Measurements from ENCODE around the gene RIPOR2. TPM values are rescaled to one million over a fixed set of nuclear protein-coding genes. Genes with fewer than 3 reads are reported as not detected.

Gene RIPOR2
- total and polyA plus RNA-seq, 2 donors: 7.3 to 14.1 TPM

DNA sequence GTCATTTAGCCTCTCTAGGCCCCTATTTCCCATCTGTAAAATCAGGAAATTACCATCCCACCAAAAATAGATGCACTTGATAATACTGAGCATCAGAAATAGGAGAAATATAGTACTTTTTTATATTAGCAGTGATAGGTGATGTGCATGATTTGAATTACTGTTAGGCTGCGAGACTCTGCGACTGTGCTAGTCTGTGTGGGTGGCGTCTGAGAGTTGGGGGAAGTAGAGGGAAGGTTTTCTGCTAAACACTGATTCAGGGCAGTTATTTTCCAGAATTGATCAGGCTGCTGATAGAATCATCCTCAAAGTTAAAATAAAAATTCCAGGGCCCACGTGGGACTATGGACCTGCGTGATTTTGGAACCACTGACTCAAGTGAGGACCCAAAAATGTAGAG lies 76.6 kb downstream of the RIPOR2 start:
- WGBS: 88% methylated on average over 5 of the region's 5 CpGs
- no peak overlapping the region for H3K27ac ChIP-seq (ENCODE audit: low read depth)
- H3K4me3 ChIP-seq (ENCODE audit: low read depth, low read length): no peak overlapping the region
- no peak for DNase-seq (ENCODE audit: extremely low spot score)
- H3K4me1 ChIP-seq (ENCODE audit: insufficient read depth): no peaks in the 10 kb centered on the region
- no peaks in the 10 kb centered on the region for H3K36me3 ChIP-seq (ENCODE audit: insufficient read depth)

DNA sequence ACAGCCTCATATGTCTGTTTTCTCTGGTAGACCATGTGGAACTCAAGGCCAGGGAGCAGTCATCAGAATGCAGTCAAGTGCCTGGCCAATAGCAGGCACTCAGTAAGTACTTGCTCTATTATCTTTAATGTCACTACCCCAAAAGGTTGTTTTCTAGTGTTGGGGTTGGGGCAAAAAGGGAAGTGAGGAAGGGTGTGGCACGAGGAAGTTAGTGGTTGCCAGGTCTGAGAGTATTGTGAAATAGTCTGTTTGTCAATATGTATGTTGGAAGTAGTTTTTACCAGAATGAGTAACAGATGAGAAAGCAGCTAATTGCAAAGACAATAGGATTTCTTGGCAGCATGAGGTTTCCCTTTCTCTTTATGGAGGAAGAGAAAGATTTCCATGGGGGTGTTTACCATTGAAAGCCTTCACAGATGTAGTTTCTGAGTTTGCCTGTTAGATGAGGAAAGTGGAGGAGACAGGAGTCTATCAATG lies 77.5 kb downstream of the RIPOR2 start:
- Histone ChIP-seq H3K4me1 (ENCODE audit: insufficient read depth) (no peaks in the 10 kb centered on the region), H3K27ac (ENCODE audit: low read depth) (no peak overlapping the region), H3K36me3 (ENCODE audit: insufficient read depth) (no peaks in the 10 kb centered on the region), H3K4me3 (ENCODE audit: low read depth, low read length) (no peak overlapping the region)
- no peak for DNase-seq (ENCODE audit: extremely low spot score)
- WGBS: 61% methylated on average over 1 of the region's 1 CpG

DNA sequence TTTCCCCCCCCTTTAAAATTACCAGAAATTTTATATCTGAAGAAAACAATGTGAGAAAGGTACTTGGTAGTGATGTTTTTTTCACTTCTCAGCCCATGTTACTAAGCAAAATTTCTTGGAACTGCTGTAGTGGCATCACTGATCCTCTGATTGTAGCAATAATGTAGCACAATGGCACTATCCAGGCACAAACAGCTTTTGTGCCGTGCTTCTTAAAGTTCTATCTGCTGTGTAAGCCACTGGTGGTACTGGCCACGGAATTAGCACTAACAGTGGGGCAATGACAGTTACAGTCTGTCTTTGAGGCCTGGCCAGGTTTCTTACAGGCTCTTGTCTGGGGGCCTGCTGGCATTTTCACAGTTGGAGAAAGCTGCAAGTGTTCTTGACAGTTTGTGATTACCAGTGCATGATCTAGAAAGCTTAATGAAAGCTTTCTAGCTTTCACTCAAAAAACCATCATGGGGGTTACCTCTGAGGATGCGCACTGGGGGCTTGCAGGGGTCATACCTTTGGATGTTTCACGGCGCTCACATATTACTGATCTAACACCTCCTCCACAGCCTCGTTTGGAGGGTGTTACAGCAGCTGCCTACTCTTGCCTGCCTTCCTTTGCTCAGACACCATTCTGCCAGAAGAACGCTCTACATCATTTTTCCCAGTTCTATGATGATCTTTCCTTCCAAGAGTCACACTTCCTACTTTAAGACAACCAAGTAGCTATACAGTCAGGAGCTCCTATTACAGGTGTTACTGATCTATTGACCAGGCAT lies 78.7 kb downstream of the RIPOR2 start:
- no peak overlapping the region for H3K27ac ChIP-seq (ENCODE audit: low read depth)
- WGBS: 88% methylated on average over 7 of the region's 7 CpGs

DNA sequence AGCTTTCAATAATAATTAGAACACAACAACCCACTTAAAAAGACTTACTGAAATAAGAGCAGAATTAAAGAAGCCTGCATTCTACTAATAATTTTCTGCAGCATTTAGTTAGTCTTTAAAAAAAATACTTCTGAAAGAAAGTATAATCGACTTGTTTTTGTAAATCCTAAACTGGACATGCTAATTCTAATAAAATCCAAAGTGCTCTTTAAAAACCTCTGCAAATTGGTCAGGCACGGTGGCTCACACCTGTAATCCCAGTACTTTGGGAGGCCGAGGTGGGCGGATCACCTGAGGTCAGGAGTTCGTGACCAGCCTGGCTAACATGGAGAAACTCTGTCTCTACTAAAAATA lies 79.5 kb downstream of the RIPOR2 start:
- H3K27ac ChIP-seq (ENCODE audit: low read depth): no peak overlapping the region
- H3K4me3 ChIP-seq (ENCODE audit: low read depth, low read length): no peak overlapping the region
- no peaks in the 10 kb centered on the region for H3K36me3 ChIP-seq (ENCODE audit: insufficient read depth)
- no peaks in the 10 kb centered on the region for H3K4me1 ChIP-seq (ENCODE audit: insufficient read depth)
- no peak for DNase-seq (ENCODE audit: extremely low spot score)
- WGBS: 63% methylated on average over 5 of the region's 5 CpGs

More for the DNA sequence above, 78.7 kb downstream of the RIPOR2 start:
- H3K4me1 ChIP-seq (ENCODE audit: insufficient read depth): no peaks in the 10 kb centered on the region
- H3K36me3 ChIP-seq (ENCODE audit: insufficient read depth): no peaks in the 10 kb centered on the region
- no peak for DNase-seq (ENCODE audit: extremely low spot score)
- H3K4me3 ChIP-seq (ENCODE audit: low read depth, low read length): no peak overlapping the region

DNA sequence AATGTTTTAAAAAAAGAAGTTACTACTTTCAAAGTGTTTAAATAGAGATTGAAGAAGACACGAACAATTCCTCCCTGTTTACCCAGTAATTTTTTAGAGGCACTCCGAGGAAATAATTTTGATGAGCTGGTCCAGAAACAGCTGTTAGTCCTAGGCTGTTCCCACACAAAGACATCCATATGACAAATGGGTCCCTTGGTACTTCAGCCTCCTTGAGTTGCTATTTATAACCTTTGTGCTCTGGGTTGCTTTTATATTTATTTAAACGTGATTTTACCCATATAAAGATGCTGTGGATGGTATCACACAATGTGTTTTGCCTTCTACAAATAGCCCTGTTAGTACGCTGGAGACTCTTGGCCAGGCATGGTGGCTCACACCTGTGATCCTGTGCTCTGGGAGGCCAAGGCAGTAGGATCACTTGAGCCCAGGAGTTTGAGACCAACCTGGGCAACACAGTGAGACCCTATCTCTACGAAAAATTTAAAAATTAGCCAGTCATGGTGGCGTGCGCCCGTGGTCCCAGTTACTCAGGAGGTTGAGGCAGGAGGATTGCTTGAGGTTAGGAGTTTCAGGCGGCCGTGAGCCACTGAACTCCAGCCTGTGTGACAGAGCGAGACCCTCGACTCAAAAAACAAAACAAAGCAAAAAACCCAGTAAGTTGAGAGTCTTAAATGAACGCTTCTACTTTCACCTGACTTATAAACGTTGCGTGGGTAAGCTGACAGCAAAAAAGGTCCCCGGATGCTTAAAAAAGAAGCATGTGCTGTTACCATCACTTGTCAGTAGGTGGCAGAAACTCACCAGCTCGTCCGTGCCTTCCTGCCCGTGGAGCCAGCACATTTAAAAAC lies 80.1 kb downstream of the RIPOR2 start:
- H3K4me3 ChIP-seq (ENCODE audit: low read depth, low read length): no peak overlapping the region
- peak; percentile 54 for DNase-seq (ENCODE audit: extremely low spot score)
- WGBS: 39% methylated on average over 19 of the region's 19 CpGs
- H3K27ac ChIP-seq (ENCODE audit: low read depth): no peak overlapping the region
- no peaks in the 10 kb centered on the region for H3K4me1 ChIP-seq (ENCODE audit: insufficient read depth)
- no peaks in the 10 kb centered on the region for H3K36me3 ChIP-seq (ENCODE audit: insufficient read depth)

DNA sequence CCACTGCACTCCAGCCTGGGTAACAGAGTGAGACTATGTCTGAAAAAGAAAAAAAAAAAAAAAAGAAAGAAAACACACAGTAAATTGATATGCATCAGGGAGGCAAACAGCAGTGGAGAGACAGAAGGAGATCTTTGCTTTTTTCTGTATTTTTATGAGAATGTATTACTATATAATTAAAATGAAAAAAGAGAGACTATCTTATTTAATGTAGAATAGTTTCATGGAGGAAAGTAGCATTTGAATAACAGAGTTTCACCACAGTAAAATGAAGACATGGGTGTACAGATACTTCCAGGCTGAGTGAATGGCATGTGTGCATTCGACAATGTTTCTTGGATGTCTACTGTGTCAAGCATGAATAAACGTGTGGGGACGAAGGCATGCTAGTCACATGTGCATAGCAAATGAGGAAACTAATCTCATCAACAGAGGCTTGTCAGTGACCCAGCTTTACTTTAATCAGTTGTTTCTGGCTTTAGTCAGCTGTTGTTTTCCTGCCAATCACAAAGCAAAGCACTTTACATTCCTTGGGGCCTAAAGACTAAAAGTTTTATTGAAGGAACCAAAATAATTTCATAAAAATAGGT lies 81.6 kb downstream of the RIPOR2 start:
- H3K36me3 ChIP-seq (ENCODE audit: insufficient read depth): no peaks in the 10 kb centered on the region

GRCh38 chr6:24851086-24851485 lies 84.7 kb downstream of the RIPOR2 start:
- Histone ChIP-seq H3K4me3 (ENCODE audit: low read depth, low read length) (no peak overlapping the region), H3K4me1 (ENCODE audit: insufficient read depth) (no peaks in the 10 kb centered on the region), H3K27ac (ENCODE audit: low read depth) (no peak overlapping the region), H3K36me3 (ENCODE audit: insufficient read depth) (no peaks in the 10 kb centered on the region)
- WGBS: 95% methylated on average over 2 of the region's 2 CpGs
- no peak for DNase-seq (ENCODE audit: extremely low spot score)

More for the DNA sequence above, 81.6 kb downstream of the RIPOR2 start:
- Histone ChIP-seq H3K27ac (ENCODE audit: low read depth) (no peak overlapping the region), H3K4me1 (ENCODE audit: insufficient read depth) (no peaks in the 10 kb centered on the region), H3K4me3 (ENCODE audit: low read depth, low read length) (no peak overlapping the region)
- DNase-seq (ENCODE audit: extremely low spot score): no peak
- 71% methylated on average over 3 of the region's 3 CpGs for WGBS

- Histone ChIP-seq H3K4me3 (ENCODE audit: low read depth, low read length) (no peak overlapping the region), H3K4me1 (ENCODE audit: insufficient read depth) (no peaks in the 10 kb centered on the region), H3K27ac (ENCODE audit: low read depth) (no peak overlapping the region), H3K36me3 (ENCODE audit: insufficient read depth) (no peaks in the 10 kb centered on the region)
- DNase-seq (ENCODE audit: extremely low spot score): no peak
- WGBS: 95% methylated on average over 7 of the region's 7 CpGs
Observed at GRCh38 chr6:24849713-24850112, 86.0 kb downstream of the RIPOR2 start.

- 91% methylated on average over 4 of the region's 4 CpGs for WGBS
- Histone ChIP-seq H3K27ac (ENCODE audit: low read depth) (no peak overlapping the region), H3K36me3 (ENCODE audit: insufficient read depth) (no peaks in the 10 kb centered on the region)
Observed at GRCh38 chr6:24848461-24848860, 87.3 kb downstream of the RIPOR2 start.

DNA sequence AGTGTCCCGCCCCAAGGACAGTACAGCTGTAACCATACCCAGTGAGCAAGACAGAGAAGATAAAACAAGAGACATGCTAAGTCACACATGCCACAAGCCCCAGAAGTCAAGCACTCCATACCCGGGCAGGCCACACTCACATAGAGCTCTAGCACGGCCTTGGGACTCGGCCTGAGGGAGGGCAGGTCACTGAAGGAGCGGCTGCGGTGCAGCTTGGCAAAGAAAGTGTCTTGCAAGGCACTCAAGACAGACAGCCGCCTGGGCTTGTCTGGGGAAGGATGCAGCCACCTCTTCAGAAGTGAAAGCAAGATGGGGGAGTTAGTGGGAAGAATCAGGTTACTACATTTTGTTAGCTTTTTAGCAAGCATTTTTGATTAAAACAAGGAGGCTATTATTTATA lies 88.4 kb downstream of the RIPOR2 start:
- DNase-seq (ENCODE audit: extremely low spot score): no peak
- Histone ChIP-seq H3K27ac (ENCODE audit: low read depth) (no peak overlapping the region), H3K4me1 (ENCODE audit: insufficient read depth) (no peaks in the 10 kb centered on the region), H3K4me3 (ENCODE audit: low read depth, low read length) (no peak overlapping the region), H3K36me3 (ENCODE audit: insufficient read depth) (no peaks in the 10 kb centered on the region)
- WGBS: 88% methylated on average over 7 of the region's 7 CpGs

More at GRCh38 chr6:24848461-24848860, 87.3 kb downstream of the RIPOR2 start:
- no peaks in the 10 kb centered on the region for H3K4me1 ChIP-seq (ENCODE audit: insufficient read depth)
- H3K4me3 ChIP-seq (ENCODE audit: low read depth, low read length): no peak overlapping the region
- DNase-seq (ENCODE audit: extremely low spot score): no peak

DNA sequence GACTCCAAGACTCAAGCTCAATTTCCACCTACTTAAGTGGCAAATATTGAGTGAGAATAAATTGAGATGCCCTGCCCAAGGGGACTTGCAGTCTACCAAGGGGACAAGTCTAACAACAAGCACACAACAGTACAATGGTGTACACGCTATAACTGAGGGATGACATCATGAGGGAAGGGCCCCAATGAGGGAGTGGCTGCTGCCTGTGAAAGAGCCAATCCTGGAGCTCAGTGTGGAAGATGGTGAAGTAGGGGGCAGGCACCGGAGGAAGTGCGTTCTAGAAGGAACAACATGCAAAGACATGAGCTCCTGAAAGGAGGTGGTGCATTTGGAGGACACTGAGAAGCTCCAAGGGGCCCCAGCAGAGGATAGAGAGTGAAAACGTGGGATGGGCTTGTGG lies 90.2 kb downstream of the RIPOR2 start:
- 93% methylated on average over 4 of the region's 4 CpGs for WGBS
- H3K36me3 ChIP-seq (ENCODE audit: insufficient read depth): no peaks in the 10 kb centered on the region
- no peak for DNase-seq (ENCODE audit: extremely low spot score)
- H3K4me3 ChIP-seq (ENCODE audit: low read depth, low read length): no peak overlapping the region
- H3K27ac ChIP-seq (ENCODE audit: low read depth): no peak overlapping the region
- H3K4me1 ChIP-seq (ENCODE audit: insufficient read depth): no peaks in the 10 kb centered on the region

- Histone ChIP-seq H3K4me3 (ENCODE audit: low read depth, low read length) (no peak overlapping the region), H3K4me1 (ENCODE audit: insufficient read depth) (no peaks in the 10 kb centered on the region), H3K36me3 (ENCODE audit: insufficient read depth) (no peaks in the 10 kb centered on the region), H3K27ac (ENCODE audit: low read depth) (no peak overlapping the region)
- DNase-seq (ENCODE audit: extremely low spot score): no peak
- 96% methylated on average over 6 of the region's 6 CpGs for WGBS
Observed at GRCh38 chr6:24844903-24845302, 90.9 kb downstream of the RIPOR2 start.

- Histone ChIP-seq H3K4me3 (ENCODE audit: low read depth, low read length) (no peak overlapping the region), H3K36me3 (ENCODE audit: insufficient read depth) (no peaks in the 10 kb centered on the region), H3K27ac (ENCODE audit: low read depth) (no peak overlapping the region), H3K4me1 (ENCODE audit: insufficient read depth) (no peaks in the 10 kb centered on the region)
- DNase-seq (ENCODE audit: extremely low spot score): no peak
- 96% methylated on average over 1 of the region's 1 CpG for WGBS
Observed at GRCh38 chr6:24844061-24844460, 91.7 kb downstream of the RIPOR2 start.

GRCh38 chr6:24840187-24840586 lies 95.6 kb downstream of the RIPOR2 start:
- Histone ChIP-seq H3K4me1 (ENCODE audit: insufficient read depth) (no peaks in the 10 kb centered on the region), H3K4me3 (ENCODE audit: low read depth, low read length) (no peak overlapping the region), H3K36me3 (ENCODE audit: insufficient read depth) (no peaks in the 10 kb centered on the region), H3K27ac (ENCODE audit: low read depth) (no peak overlapping the region)
- DNase-seq (ENCODE audit: extremely low spot score): no peak
- 85% methylated on average over 2 of the region's 2 CpGs for WGBS
